ENCODE measurements around the gene SNX21.

SNX21 gene

DNA sequence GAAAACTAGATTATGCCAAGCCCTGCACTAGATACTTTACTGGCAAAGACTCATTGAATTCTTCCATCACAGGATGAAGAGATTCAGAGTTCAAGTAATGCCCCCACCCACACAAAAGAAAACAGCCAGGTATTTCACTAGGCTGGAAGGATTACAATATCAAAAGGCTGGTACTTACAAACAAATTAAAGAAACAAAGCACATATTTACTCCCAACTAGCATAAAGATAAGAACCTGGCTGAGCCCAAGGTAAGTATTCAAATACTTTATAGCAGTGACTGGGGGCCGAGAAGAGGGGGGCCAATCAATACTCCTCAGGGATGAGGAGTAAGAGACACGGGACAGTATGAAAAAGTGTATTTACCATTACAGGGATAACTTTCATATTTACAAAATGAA, 19.9 kb downstream of the SNX21 start:
- Histone ChIP-seq H3K4me3 (ENCODE audit: low read length in 2 of 2) (no peak overlapping the region), H3K14ac (ENCODE audit: low read length) (no peak overlapping the region), H3K27ac (replicated peaks; ENCODE audit: low read length) (no peak overlapping the region), H2AFZ (ENCODE audit: low read length) (no peak overlapping the region), H3K23ac (ENCODE audit: low read depth, low read length, poor library complexity) (no peak overlapping the region), H2AK5ac (ENCODE audit: low read depth, low read length) (no peak overlapping the region), H4K8ac (ENCODE audit: low read depth, low read length) (no peak overlapping the region), H3K79me1 (ENCODE audit: low read depth, low read length) (peaks cover 2% of the 10 kb centered on the region), H2BK15ac (ENCODE audit: low read length) (no peak overlapping the region), H2BK12ac (ENCODE audit: low read length) (no peak overlapping the region), H3K27me3 (ENCODE audit: control insufficient read depth in 3 of 3, insufficient read depth in 3 of 3, low read depth in 1 of 3, low read length in 3 of 3) (no peaks in the 10 kb centered on the region), H2BK5ac (ENCODE audit: low read length) (no peak overlapping the region), H3K4me1 (ENCODE audit: control insufficient read depth in 2 of 2, insufficient read depth in 1 of 2, low read depth in 1 of 2, low read length in 2 of 2) (peaks cover 4 to 8% of the 10 kb centered on the region in 2 donors), H2BK120ac (ENCODE audit: low read depth, low read length) (no peak overlapping the region), H3K9me3 (replicated peaks in 1 of 2; ENCODE audit: control insufficient read depth in 2 of 2, insufficient read depth in 1 of 2, low read depth in 1 of 2, low read length in 2 of 2) (no peaks in the 10 kb centered on the region), H3K4me2 (ENCODE audit: insufficient read depth, low read length, poor library complexity, severe bottlenecking) (no peak overlapping the region), H3K9ac (ENCODE audit: low read depth, low read length, poor library complexity) (no peak overlapping the region), H3K18ac (ENCODE audit: low read length) (no peak overlapping the region), H3K4ac (ENCODE audit: low read length) (no peak overlapping the region), H4K91ac (ENCODE audit: low read depth, low read length, poor library complexity) (no peak overlapping the region), H3K36me3 (replicated peaks in 1 of 2; ENCODE audit: control insufficient read depth in 2 of 2, insufficient read depth in 2 of 2, low read length in 2 of 2) (peaks cover 0 to 20% of the 10 kb centered on the region in 2 donors)
- WGBS, 2 donors (ENCODE audit: extremely low coverage in 2 of 2, insufficient read length in 2 of 2, insufficient replicate concordance in 1 of 2): no CpG with 5 or more reads among the region's 2 CpGs
- no peak for DNase-seq (ENCODE audit: low spot score)

DNA sequence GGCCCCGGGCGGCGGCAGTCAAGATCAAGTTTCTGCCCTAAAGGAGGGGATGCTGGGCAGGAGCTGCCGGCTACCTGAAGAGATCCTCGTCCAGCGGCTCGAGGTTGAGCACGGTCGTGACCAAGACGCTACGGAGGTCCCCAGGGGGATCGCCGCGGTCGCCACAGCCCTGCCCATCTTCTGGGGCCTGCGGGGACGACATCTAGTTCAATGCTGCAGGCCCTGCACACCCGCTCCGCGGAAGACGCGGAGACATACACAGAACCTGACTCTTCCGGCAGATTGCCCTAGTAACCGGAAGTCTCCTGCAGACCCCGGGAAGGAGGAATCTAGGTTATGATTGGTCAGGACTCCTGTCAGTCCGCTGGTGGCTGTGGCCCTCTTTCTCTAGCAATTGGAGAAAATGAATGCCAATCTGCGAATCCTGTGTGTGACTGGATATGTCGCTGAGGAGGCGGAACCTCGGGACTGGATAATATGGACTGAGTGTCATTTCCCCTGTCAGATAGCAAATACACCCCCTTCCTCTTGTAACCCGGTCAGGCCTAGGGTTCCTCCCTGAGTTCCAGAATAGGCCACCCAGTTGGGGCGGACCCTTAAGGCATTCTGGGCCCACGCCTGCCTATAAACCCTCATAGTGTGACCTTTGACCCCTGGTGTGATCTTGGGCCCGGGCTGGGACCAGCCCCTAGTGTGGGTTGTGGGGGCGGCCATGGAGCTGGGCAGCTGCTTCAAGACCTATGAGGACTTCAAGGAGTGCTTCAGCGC, 23.7 kb downstream of the SNX21 start, which contains the start of the genes ACOT8 and ZSWIM3:
ACOT8 (minus strand) TSS at position 279 of the 768 bp plus-strand sequence; CDS start at position 202, 77 bp downstream.
ZSWIM3 (plus strand) TSS at position 501 of the 768 bp plus-strand sequence; CDS start at position 713, 212 bp downstream.
- Histone ChIP-seq H3K36me3 (replicated peaks in 1 of 2; ENCODE audit: control insufficient read depth in 2 of 2, insufficient read depth in 2 of 2, low read length in 2 of 2) (peaks cover 0 to 11% of the 10 kb centered on the region in 2 donors), H3K23ac (ENCODE audit: low read depth, low read length, poor library complexity) (peak within 1 kb of the TSS; percentile 34), H3K9me3 (replicated peaks in 1 of 2; ENCODE audit: control insufficient read depth in 2 of 2, insufficient read depth in 1 of 2, low read depth in 1 of 2, low read length in 2 of 2) (no peaks in the 10 kb centered on the region), H2AFZ (ENCODE audit: low read length) (peak within 1 kb of the TSS; percentile 89), H4K8ac (ENCODE audit: low read depth, low read length) (no peak within 1 kb of the TSS), H3K79me1 (ENCODE audit: low read depth, low read length) (peaks cover 2% of the 10 kb centered on the region), H2BK120ac (ENCODE audit: low read depth, low read length) (no peak within 1 kb of the TSS), H2BK5ac (ENCODE audit: low read length) (no peak within 1 kb of the TSS), H2BK12ac (ENCODE audit: low read length) (no peak within 1 kb of the TSS), H3K4me1 (ENCODE audit: control insufficient read depth in 2 of 2, insufficient read depth in 1 of 2, low read depth in 1 of 2, low read length in 2 of 2) (peaks cover 4 to 8% of the 10 kb centered on the region in 2 donors), H3K27me3 (ENCODE audit: control insufficient read depth in 3 of 3, insufficient read depth in 3 of 3, low read depth in 1 of 3, low read length in 3 of 3) (no peaks in the 10 kb centered on the region), H3K4me3 (ENCODE audit: low read length in 2 of 2) (peak within 1 kb of the TSS; percentile 71 to 97), H4K91ac (ENCODE audit: low read depth, low read length, poor library complexity) (no peak within 1 kb of the TSS), H3K18ac (ENCODE audit: low read length) (peak within 1 kb of the TSS; percentile 89), H2BK15ac (ENCODE audit: low read length) (no peak within 1 kb of the TSS), H3K4me2 (ENCODE audit: insufficient read depth, low read length, poor library complexity, severe bottlenecking) (peak within 1 kb of the TSS; percentile 86), H3K14ac (ENCODE audit: low read length) (no peak within 1 kb of the TSS), H3K27ac (replicated peaks; ENCODE audit: low read length) (no peak within 1 kb of the TSS), H3K9ac (ENCODE audit: low read depth, low read length, poor library complexity) (peak within 1 kb of the TSS; percentile 95), H2AK5ac (ENCODE audit: low read depth, low read length) (no peak within 1 kb of the TSS), H3K4ac (ENCODE audit: low read length) (no peak within 1 kb of the TSS)
- WGBS, 2 donors (ENCODE audit: extremely low coverage in 2 of 2, insufficient read length in 2 of 2, insufficient replicate concordance in 1 of 2): no CpG with 5 or more reads among the region's 36 CpGs
- peak; percentile 100 for DNase-seq (ENCODE audit: low spot score)

DNA sequence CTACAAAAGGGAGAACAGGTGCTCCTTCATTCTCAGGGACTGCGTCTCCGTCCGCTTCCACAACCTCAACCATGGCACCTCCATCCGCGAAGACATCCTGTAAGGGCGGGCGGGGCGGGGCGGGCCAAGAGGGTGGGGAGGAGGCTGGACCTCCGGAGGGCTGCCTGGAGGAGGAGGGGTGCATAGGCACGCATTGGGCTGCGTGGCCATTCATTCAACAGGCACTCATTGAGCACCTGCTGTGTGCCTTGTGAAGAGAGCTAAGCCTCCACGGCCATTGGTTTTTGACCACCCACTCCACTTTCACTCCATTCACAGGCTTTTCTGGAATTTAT, 24.2 kb downstream of the SNX21 start:
- WGBS, 2 donors (ENCODE audit: extremely low coverage in 2 of 2, insufficient read length in 2 of 2, insufficient replicate concordance in 1 of 2): no CpG with 5 or more reads among the region's 13 CpGs
- H2BK12ac ChIP-seq (ENCODE audit: low read length): no peak overlapping the region
- no peak overlapping the region for H3K14ac ChIP-seq (ENCODE audit: low read length)
- peak overlapping the region; percentile 86 for H3K4me2 ChIP-seq (ENCODE audit: insufficient read depth, low read length, poor library complexity, severe bottlenecking)
- H3K9me3 ChIP-seq (replicated peaks in 1 of 2; ENCODE audit: control insufficient read depth in 2 of 2, insufficient read depth in 1 of 2, low read depth in 1 of 2, low read length in 2 of 2): no peaks in the 10 kb centered on the region
- DNase-seq (ENCODE audit: low spot score): no peak
- peak overlapping the region; percentile 54 for H3K18ac ChIP-seq (ENCODE audit: low read length)
- peak overlapping the region; percentile 31 for H3K9ac ChIP-seq (ENCODE audit: low read depth, low read length, poor library complexity)
- peak overlapping the region; percentile 71 to 81 for H3K4me3 ChIP-seq (ENCODE audit: low read length in 2 of 2)
- H4K8ac ChIP-seq (ENCODE audit: low read depth, low read length): no peak overlapping the region
- no peak overlapping the region for H3K4ac ChIP-seq (ENCODE audit: low read length)
- H2BK15ac ChIP-seq (ENCODE audit: low read length): no peak overlapping the region
- H3K79me1 ChIP-seq (ENCODE audit: low read depth, low read length): peaks cover 2% of the 10 kb centered on the region
- H2AK5ac ChIP-seq (ENCODE audit: low read depth, low read length): no peak overlapping the region
- no peaks in the 10 kb centered on the region for H3K27me3 ChIP-seq (ENCODE audit: control insufficient read depth in 3 of 3, insufficient read depth in 3 of 3, low read depth in 1 of 3, low read length in 3 of 3)
- no peak overlapping the region for H4K91ac ChIP-seq (ENCODE audit: low read depth, low read length, poor library complexity)
- no peak overlapping the region for H3K23ac ChIP-seq (ENCODE audit: low read depth, low read length, poor library complexity)
- peak overlapping the region; percentile 88 for H2AFZ ChIP-seq (ENCODE audit: low read length)
- no peak overlapping the region for H3K27ac ChIP-seq (replicated peaks; ENCODE audit: low read length)
- peaks cover 0 to 11% of the 10 kb centered on the region in 2 donors for H3K36me3 ChIP-seq (replicated peaks in 1 of 2; ENCODE audit: control insufficient read depth in 2 of 2, insufficient read depth in 2 of 2, low read length in 2 of 2)
- peaks cover 4 to 8% of the 10 kb centered on the region in 2 donors for H3K4me1 ChIP-seq (ENCODE audit: control insufficient read depth in 2 of 2, insufficient read depth in 1 of 2, low read depth in 1 of 2, low read length in 2 of 2)
- no peak overlapping the region for H2BK120ac ChIP-seq (ENCODE audit: low read depth, low read length)
- H2BK5ac ChIP-seq (ENCODE audit: low read length): no peak overlapping the region

DNA sequence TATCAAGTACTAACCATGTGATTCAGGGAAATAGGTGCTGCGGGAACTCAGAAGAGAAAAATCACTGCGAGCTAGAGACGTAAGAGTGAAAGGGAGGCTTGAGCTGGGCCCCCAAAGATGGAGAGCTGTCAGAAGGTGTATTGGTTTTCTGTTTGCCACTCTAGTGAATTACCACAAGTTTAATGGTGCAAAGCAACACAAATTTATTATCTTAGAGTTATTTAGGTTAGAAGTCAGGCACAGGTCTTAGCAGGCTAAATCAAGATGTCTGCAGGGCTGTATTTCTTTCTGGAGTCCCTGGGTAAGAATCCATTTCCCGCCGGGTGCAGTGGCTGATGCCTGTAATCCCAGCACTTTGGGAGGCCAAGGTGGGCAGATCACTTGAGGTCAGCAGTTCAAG, 26.3 kb downstream of the SNX21 start:
- no CpG with 5 or more reads among the region's 5 CpGs for WGBS, 2 donors (ENCODE audit: extremely low coverage in 2 of 2, insufficient read length in 2 of 2, insufficient replicate concordance in 1 of 2)
- H4K91ac ChIP-seq (ENCODE audit: low read depth, low read length, poor library complexity): no peak overlapping the region
- peaks cover 0 to 2% of the 10 kb centered on the region in 2 donors for H3K36me3 ChIP-seq (replicated peaks in 1 of 2; ENCODE audit: control insufficient read depth in 2 of 2, insufficient read depth in 2 of 2, low read length in 2 of 2)

More for the DNA sequence above, 26.3 kb downstream of the SNX21 start:
- Histone ChIP-seq H2AK5ac (ENCODE audit: low read depth, low read length) (no peak overlapping the region), H3K4ac (ENCODE audit: low read length) (no peak overlapping the region), H3K27me3 (ENCODE audit: control insufficient read depth in 3 of 3, insufficient read depth in 3 of 3, low read depth in 1 of 3, low read length in 3 of 3) (no peaks in the 10 kb centered on the region), H2BK120ac (ENCODE audit: low read depth, low read length) (no peak overlapping the region), H2AFZ (ENCODE audit: low read length) (no peak overlapping the region), H3K14ac (ENCODE audit: low read length) (no peak overlapping the region), H3K27ac (replicated peaks; ENCODE audit: low read length) (no peak overlapping the region), H3K9ac (ENCODE audit: low read depth, low read length, poor library complexity) (no peak overlapping the region), H3K79me1 (ENCODE audit: low read depth, low read length) (peaks cover 2% of the 10 kb centered on the region), H3K4me3 (ENCODE audit: low read length in 2 of 2) (no peak overlapping the region), H2BK12ac (ENCODE audit: low read length) (no peak overlapping the region), H4K8ac (ENCODE audit: low read depth, low read length) (no peak overlapping the region), H3K4me2 (ENCODE audit: insufficient read depth, low read length, poor library complexity, severe bottlenecking) (no peak overlapping the region), H3K9me3 (replicated peaks in 1 of 2; ENCODE audit: control insufficient read depth in 2 of 2, insufficient read depth in 1 of 2, low read depth in 1 of 2, low read length in 2 of 2) (no peaks in the 10 kb centered on the region), H2BK5ac (ENCODE audit: low read length) (no peak overlapping the region), H2BK15ac (ENCODE audit: low read length) (no peak overlapping the region), H3K18ac (ENCODE audit: low read length) (no peak overlapping the region), H3K4me1 (ENCODE audit: control insufficient read depth in 2 of 2, insufficient read depth in 1 of 2, low read depth in 1 of 2, low read length in 2 of 2) (peaks cover 4 to 8% of the 10 kb centered on the region in 2 donors), H3K23ac (ENCODE audit: low read depth, low read length, poor library complexity) (no peak overlapping the region)
- no peak for DNase-seq (ENCODE audit: low spot score)

Measured in neuronal stem cell (in vitro differentiated cells).